HG03354 (cell line): ENCODE data around the gene SF3B6.

Experiments
- ATAC-seq: cut with Tn5 transposase; IDR thresholded peaks from one replicate; pipeline ENCODE4 v1.9.1; 2021; ENCODE audit warnings: mild to moderate bottlenecking; ENCODE audit not compliant: unreplicated experiment, poor library complexity, severe bottlenecking

SF3B6 gene

DNA sequence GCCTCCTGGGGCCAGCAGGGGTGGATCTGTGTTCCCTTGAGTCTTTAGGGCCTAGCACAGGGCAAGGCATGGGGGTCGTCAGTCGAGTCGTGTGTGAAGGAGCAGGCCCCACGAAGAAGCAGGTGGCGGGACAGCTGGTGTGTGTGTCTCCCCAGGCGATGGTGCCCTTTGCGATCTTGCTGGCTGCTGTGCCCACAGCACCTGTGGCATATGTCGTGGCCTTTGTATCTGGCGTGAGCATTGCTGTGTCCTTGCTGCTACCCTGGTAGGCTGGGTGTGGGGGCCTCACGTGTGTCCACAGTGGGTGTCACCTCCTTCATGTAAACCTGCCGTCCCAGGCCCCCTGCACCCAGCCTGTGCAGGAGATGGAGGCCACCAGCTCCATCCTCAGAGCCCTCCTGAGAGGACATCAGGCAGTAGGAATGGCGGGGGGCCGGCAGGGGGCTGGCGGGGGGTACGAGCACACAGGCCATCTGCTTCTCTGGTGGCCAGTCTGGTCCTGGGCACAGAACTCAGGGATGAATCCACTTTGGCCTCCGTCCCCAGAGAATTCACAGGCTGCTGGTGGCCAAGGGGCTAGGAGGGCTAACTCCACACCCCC, 53.1 kb downstream of the SF3B6 start:
- ATAC-seq: no peak

DNA sequence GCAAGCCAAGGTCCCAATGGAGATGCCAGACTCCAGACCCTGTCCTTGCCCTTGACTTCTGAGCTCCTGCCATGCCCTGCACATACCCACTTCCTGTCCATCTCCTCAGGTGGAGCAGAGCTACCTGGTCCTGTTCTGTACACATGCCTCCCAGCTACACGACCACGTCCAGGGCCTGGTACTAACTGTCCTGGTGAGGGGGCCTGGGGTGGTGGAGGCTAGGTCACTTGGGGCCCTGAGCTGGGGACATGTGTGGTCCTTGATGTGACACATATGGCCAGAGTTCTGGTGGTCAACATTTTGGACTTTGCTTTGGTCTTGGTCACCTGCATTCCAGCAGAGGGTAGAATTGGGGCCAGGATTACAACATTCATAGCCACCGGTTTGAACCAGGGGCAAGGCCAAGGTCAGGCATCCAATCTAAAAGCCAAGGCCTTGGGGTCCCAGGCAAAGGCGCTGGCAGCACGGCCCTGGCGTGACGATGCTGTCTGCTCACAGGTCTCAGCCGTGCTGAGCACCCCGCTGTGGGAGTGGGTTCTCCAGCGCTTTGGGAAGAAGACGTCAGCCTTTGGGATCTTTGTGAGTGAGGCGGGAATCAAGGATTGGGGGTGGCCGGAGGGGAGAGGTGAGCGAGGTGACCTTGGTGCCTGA, 53.7 kb downstream of the SF3B6 start:
- no peak for ATAC-seq

DNA sequence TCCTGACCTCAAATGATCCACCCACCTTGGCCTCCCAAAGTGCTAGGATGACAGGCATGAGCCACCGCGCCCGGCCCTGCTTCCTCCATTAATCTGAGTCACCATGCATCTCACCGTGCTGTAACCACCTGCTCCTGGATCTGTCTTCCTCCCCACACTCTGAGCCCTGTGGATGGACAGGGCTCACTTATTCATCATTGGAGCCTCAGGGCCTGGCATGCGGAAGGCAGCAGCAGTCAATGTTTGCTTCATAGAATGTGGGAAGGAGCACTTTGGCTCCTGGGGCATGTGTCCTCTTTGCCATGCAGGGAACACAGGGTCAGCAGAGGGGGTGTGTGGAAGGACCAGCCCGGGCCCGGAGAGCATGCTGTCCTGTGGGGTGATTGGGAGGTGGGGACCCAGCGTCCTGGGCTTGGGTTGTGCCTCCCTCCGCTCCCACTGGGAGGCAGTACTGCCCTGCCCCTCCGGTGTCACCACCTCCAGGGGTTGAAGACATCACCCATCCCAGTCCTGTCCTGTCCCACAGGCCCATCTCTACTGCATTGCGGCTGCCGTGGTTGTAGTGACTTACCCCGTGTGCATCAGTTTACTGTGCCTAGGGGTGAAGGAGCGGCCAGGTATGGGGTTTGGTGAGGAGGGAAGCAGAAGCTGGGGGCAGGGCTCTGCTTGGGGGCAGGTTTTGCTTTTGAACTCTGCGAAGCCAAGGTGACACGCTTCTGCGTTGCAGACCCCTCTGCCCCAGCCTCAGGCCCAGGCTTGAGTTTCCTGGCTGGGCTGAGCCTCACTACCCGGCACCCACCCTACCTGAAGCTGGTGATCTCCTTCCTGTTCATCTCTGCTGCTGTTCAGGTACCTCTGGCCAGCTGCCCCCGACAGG, 54.8 kb downstream of the SF3B6 start:
- no peak for ATAC-seq

DNA sequence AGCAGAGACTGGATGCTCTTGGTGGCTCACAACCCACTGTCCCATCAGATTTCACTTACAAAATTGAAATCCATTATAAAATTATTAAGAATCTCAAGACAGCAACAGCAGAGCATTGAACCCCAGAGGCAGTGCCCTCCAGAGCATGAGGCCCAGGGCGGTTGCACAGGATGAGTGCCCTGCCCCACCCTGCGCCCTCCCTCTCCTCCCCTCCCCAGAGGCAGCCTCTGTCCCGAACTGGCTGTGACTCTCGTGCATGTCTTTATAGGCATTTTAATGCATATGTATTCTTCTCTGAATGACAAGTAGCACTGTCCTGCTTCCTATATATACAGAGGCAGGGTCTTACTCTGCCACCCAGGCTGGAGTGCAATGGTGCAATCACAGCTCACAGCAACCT, 55.9 kb downstream of the SF3B6 start:
- no peak for ATAC-seq

DNA sequence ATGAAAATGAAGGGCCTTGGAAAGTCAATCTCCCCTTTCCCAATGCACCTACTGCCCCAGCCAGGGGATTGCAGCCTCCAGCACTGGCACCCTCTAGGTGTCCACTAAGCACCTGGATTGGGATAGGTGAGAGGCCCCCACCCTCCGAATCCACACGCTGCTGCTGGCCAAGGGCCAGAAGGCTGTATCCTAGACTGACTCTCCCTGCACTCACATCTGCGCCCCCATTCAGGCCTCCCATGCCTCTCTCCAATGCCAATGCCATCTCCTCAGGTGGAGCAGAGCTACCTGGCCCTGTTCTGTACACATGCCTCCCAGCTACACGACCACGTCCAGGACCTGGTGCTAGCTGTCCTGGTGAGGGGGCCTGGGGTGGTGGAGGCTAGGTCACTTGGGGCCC, 56.4 kb downstream of the SF3B6 start:
- no peak for ATAC-seq

DNA sequence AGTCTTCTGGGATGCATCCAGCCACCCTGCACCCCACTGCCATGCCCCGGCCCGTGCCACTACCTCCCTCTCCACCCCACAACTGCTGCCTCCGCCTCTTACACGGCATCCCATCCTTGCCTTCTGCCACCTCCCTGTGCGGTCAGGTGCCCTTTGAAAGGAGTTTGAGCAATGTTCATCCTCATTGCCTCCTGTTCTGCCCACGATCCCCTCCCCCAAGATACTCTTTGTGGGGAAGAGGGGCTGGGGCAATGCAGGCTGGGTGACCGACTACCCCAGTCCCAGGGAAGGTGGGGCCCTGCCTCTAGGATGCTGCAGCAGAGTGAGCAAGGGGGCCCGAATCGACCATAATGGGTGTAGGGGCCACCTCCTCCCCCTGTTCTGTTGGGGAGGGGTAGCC, 57.9 kb downstream of the SF3B6 start:
- no peak for ATAC-seq

DNA sequence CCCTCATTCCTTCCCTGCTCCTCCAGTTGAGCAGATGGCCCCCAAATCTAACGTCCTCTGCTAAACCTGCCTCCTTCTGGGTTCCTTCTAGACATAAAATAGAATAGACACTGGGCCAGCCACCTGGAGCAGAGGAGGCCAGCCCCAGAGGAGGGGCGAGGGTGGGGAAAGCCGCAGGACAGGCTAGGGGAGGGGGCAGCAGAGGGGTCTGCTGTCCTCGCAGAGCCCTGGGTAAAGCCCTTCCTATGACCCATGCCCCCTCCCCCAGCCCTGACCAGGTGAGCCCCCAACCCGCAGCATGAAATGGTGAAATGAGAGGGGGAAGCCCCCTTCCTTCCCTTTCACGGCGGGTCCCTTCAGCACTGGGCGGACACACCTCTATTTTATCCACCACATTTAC, 58.4 kb downstream of the SF3B6 start:
- ATAC-seq: no peak
